T1000 (cell line): ENCODE measurements around the gene HSD11B1.

Source experiments
- DNase-seq: peaks from one replicate; lab custom pipeline; 2025; ENCODE audit warnings: mixed read lengths; lab: John Stamatoyannopoulos, UW

The HSD11B1 gene

GRCh38 chr1:209704584-209704983 lies at the start of gene HSD11B1:
TSS of gene HSD11B1 (plus strand) at chr1:209704846. CDS start at chr1:209704943, 97 bp downstream.
- no peak for DNase-seq

GRCh38 chr1:209655411-209656231 lies 49.0 kb upstream of the HSD11B1 start:
- no peak for DNase-seq

GRCh38 chr1:209657140-209657879 lies 47.3 kb upstream of the HSD11B1 start:
- DNase-seq = peak; percentile 49

DNA sequence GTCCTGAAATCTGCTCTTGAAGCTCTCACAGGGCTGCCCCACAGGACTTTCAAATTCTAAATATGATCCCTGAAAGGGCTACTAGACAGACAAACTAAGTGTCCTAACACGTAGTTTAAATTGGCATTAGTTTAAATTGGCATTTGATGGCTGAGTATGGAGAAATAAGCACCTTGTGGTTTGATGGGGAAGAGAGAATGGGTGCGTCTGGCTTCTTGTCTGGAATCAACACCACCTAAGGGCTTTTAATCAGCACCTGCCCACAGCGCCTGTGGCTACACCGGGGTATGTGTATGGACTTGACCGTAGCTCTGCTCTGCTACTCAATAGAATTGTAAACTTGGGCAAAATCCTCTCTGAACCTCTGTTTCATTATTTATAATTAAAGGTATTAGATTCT lies 46.7 kb upstream of the HSD11B1 start:
- DNase-seq = no peak

DNA sequence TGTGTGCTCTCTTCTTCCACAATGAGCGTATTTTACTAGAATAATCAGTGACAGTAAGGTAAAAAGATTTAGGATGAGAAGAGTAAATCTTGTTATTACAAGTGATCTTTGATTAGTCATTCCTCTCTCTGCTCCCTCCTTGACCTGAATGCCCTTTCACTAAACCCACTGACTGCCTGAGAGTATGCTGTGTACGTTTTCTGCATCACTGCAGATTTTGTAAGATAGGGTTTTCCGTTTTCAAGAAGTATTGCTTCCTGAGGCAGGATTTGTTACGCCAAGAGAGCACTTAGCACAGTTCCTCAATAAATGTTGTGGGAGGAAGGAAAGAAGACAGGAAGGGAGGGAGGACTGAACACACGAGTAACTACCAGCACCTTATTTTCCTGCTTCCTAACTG lies 44.7 kb upstream of the HSD11B1 start:
- no peak for DNase-seq

DNA sequence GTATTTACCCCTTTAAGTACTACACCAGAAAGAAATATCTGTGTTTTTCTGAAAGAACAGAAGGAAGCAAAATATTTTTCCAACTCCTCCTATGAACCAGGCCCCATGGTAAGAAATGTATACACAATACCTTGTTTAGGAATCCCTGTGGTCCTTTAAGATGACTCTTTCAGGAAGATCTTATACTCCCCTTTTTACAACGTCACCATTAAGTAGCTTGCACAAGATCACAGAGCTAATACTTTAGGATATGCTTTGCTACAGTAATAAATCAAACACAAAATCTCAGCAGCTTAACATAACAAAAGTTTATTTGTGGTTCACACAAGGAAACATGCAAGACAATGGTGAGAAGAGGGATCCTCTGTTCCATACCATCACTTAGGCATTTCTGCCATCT lies 43.6 kb upstream of the HSD11B1 start:
- DNase-seq = no peak

GRCh38 chr1:209662879-209663327 lies 41.7 kb upstream of the HSD11B1 start:
- no peak for DNase-seq

GRCh38 chr1:209667103-209667502 lies 37.5 kb upstream of the HSD11B1 start:
- DNase-seq = no peak

DNA sequence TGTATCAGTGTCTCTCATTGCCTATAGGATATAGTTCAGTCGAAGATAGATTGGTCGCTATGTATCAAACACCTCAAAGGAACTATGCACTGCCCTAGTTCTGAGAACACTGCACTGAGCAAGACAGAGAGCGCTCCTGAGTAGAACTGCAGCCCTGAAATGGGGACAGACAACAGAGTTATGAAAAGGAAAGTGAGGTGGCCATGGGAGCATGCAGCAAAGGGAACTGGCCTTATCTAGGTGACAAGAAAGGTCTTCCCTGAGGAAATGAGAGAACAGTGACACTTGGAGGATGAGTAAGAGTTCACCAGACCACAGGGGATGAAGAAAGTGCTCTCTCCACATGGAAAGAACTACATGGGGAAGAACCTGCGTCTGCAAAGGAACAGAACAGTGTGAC lies 36.9 kb upstream of the HSD11B1 start:
- DNase-seq = no peak

- no peak for DNase-seq
Observed at GRCh38 chr1:209670441-209671082, 34.1 kb upstream of the HSD11B1 start.

GRCh38 chr1:209672705-209673630 lies 31.7 kb upstream of the HSD11B1 start:
- DNase-seq = no peak

DNA sequence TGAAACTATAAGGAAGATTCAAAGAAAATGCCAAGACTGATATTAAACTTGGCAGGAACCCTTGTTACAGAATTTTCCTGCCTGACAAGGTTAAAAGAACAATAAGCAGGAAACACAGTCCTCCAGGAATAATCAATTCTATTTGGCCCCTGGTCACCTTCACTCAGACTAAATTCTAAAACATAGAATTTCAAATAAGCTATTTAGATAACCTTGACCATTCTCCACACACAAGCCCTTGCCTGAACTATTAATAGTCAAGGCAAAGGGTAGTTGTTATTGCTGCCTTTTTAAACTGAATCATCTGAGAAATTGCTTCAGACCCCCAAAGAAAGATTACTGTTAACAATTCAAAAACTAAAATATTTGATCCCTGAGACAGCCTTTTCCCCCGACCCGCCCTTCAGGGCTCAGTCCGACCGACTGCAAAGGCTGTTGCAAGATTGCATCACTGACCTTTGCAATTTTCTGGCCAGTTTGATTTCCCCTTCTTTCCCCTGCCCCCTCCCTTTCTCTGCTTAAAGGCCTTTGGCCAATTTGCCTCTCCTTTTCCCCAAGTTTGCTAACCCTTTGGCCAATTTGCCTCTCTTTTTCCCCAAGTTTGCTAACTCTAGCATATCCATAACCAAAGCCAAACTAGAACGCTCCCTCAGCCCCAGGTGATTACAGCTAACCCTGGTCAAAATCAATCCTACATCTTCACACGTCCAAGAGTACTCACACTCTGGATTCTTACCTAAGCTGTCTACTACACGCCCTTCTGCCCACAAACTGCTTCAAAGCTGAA lies 30.8 kb upstream of the HSD11B1 start:
- no peak for DNase-seq

GRCh38 chr1:209674957-209675564 lies 29.6 kb upstream of the HSD11B1 start, which contains the start of gene G0S2:
TSS of gene G0S2 (plus strand) at chr1:209675412. CDS start at chr1:209675685, 273 bp downstream.
- DNase-seq = no peak

DNA sequence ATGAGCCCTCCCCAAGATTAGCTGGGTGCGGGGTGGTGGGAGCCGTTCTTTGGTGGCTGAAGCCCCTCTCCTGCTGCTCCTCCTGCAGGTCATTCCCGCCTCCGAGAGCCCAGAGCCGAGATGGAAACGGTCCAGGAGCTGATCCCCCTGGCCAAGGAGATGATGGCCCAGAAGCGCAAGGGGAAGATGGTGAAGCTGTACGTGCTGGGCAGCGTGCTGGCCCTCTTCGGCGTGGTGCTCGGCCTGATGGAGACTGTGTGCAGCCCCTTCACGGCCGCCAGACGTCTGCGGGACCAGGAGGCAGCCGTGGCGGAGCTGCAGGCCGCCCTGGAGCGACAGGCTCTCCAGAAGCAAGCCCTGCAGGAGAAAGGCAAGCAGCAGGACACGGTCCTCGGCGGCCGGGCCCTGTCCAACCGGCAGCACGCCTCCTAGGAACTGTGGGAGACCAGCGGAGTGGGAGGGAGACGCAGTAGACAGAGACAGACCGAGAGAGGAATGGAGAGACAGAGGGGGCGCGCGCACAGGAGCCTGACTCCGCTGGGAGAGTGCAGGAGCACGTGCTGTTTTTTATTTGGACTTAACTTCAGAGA lies 29.0 kb upstream of the HSD11B1 start:
- peak; percentile 25 for DNase-seq

DNA sequence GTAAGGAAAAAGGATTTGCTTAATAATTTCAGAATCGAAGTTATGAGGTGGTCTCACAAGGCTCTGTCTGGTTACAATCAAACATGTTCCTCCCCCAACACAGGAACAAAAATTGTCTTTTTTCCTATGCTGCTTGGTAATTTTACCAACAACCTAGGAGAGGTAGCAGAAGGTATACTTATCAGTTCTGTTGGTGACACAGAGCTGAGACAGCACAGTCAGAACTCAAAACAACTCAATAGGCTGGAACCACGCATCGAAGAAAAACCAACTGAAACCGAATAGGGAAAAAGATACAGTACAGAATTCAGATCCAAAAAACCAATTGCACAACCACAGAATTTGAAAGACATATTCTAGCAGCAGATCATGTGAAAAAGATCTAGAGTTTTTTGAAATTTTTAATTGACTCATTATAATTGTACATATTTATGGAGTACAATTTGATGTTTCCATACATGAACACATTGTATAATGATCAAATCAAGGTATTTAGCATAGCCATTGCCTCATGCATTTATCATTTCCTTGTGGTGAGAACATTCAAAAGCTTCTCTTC lies 25.6 kb upstream of the HSD11B1 start:
- DNase-seq = no peak

DNA sequence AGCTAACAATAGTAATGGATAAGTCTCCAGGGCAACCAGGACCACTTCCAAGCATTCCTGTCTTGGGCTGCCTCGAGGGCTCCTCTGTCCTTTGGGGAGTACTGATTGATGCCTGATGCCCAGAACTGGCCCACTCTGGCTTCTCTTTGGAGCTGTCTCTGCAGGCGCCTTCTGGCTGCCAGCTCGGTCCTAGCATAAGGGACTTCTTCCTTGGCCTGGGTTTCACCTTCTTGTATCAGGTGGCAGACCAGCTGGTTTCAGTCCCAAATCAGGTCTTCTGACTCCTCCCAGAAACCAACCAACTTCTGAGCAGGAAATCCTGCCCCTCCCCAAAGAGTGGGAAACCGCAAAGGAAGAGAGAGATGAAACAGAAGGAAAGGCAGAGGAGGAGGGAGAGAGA lies 18.8 kb upstream of the HSD11B1 start:
- no peak for DNase-seq

DNA sequence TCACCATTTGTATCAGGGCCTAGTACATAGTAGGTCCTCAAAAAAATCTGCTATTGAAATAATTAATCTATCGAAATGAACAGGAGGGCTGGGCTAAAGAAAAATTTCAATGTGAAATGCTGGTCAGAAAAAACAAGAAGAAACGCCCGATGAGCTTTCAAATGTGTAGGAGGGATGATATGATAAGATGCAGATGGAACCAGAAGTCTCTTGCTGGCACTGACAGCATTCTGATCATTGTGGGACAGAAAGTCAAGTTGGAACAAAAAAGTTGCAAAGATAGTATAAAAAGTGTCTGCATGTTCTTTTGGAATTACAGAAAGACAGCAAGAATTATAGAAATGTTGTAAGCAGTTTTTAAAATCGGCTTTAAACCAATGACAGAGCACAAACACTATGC lies 18.3 kb upstream of the HSD11B1 start:
- DNase-seq = no peak

- no peak for DNase-seq
Observed at GRCh38 chr1:209688746-209689234, 15.9 kb upstream of the HSD11B1 start.

- DNase-seq = no peak
Observed at GRCh38 chr1:209689477-209689876, 15.2 kb upstream of the HSD11B1 start.
